Mammary epithelial cell (primary cell): ENCODE data around the gene SHD.

ENCODE experiments used
- CTCF ChIP-seq, 2 donors: IDR thresholded peaks in 1 of 2; conservative IDR thresholded peaks in 1 of 2; 2 replicates each; pipeline ENCODE4 v1.5.1; 2011 to 2012; ENCODE audit warnings: inconsistent platforms in 2 of 2, low read length in 2 of 2, mild to moderate bottlenecking in 2 of 2, control low read depth in 1 of 2, low read depth in 1 of 2; ENCODE audit not compliant: insufficient read depth in 1 of 2; ENCODE audit errors: extremely low read depth in 1 of 2
- EZH2 ChIP-seq: IDR thresholded peaks from 2 replicates; pipeline ENCODE4 v1.6.1; 2012; ENCODE audit warnings: low read length, inconsistent platforms, borderline replicate concordance

DNA sequence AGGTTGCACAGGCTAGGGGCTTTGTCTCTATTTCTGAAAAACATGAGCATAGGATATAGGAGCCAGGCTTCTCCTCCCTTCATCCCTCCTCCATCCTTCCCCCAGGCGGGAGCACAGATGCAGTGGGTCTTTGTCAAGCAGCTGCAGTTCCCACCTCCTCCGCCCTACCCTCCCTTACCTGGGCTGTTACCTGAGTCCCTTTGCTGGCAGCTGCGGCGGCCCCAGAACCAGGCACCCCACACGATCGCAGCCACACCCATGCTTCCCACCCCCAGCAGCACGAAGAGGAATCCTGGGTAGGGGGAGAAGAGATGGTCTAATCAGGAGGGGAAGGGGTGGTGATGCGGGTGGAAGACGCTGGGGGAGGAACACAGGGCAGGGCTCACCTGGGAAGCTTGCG lies 15.3 kb downstream of the SHD start:
- TF ChIP-seq CTCF (conservative IDR thresholded peaks at IDR 0.05 in 1 of 2, IDR thresholded peaks at IDR 0.05 in 1 of 2; ENCODE audit: extremely low read depth in 1 of 2, insufficient read depth in 1 of 2, low read depth in 1 of 2, low read length in 2 of 2): no peak
- TF ChIP-seq EZH2: no peak
